Astrocyte of the hippocampus (primary cell): Measurements from ENCODE around the gene VWA2.
"Not testable (repeated sequence)": the region's sequence is repeated elsewhere in the genome, so short reads cannot be mapped to it uniquely, and the experiment has no call there.

ENCODE experiments used
- DNase-seq: peaks from one replicate; pipeline ENCODE4 v3.0.0; 2011; ENCODE audit warnings: low read depth, low spot score

The VWA2 gene

DNA sequence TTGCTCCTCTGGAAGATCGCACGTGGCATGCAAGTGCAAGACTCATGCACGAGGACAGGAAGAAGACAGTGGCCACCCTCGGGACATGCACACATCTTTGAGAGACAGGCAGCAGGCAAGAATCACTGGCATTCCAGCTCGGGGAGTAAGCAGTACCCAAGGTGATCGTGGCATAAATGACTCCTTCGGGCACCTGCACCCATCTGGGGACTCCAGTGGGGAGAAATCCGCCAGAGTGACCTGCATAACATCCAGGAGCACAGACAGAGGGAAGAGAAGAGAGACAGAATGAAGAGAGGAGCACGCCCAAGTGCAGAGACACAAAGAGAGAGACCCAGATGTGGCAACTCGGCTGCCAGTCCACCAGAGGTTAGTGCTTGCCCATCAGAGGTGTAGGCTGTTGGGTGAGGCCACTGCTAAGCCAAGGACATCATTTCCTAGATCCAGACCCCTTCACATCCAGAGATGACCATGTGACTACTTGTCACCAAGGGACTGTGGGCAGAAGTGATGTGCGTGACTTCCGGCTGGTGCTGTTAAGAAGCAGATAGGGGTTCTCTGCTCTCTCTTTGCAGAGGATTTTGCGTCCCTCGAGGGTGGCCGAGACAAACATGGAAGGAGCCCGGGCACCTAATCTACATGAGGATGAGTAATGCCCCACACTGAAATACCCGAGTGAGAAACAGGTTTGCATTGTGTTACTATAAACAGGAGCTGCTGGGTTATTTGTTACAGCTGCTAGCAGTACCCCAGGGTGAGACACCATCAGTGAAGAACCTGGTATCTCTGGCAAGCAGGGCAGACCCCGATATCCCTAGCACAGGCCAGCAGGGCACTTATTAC is 80.6 kb downstream of the VWA2 start:
- no peak for DNase-seq

DNA sequence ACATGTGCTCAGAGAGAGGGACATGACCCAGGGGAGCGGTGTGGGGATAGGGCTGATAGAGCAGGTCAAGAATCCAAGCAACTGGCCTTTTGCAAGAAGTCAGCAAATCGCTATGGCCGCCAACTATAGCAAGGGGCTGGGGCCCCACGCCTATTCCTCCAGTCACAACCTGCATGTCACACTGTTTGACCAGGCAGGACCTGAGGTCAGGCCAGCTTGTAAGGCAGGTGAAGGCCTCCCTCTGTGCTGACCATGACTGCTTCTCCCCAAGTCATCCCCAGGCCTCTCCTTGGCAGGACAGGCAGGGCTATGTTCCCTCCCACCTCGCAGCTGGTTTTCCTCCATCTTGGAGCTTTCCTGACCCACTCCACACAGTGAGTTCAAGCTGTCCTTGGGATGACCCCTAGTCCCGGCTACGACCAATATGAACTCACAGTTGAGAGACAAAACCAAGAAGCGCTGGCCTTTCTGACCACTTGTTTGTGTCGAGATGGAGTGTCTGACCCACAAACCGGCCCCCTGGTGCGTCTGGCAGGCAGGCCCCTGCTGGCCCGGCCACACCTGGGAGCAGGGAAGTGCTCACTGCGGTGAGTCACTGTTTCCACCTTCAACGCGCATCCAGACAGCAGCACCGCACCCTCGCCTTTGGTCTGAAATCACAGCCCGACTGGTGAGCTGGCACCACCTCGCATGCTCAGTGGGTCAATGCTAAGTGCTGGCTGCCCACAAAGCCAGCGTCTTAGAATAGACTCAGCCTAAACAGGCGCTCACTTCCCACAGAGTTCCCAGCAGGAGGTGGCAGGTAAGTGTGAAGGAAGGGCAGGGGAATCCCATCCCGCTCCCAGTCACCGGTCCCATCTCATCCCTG is 81.4 kb downstream of the VWA2 start:
- DNase-seq: peak; percentile 77

- DNase-seq: no peak
Measured at GRCh38 chr10:114322344-114322743, 83.3 kb downstream of the VWA2 start.

- DNase-seq: no peak
Measured at GRCh38 chr10:114323023-114323422, 84.0 kb downstream of the VWA2 start.

- DNase-seq: no peak
Measured at GRCh38 chr10:114326795-114327194, 87.7 kb downstream of the VWA2 start.

DNA sequence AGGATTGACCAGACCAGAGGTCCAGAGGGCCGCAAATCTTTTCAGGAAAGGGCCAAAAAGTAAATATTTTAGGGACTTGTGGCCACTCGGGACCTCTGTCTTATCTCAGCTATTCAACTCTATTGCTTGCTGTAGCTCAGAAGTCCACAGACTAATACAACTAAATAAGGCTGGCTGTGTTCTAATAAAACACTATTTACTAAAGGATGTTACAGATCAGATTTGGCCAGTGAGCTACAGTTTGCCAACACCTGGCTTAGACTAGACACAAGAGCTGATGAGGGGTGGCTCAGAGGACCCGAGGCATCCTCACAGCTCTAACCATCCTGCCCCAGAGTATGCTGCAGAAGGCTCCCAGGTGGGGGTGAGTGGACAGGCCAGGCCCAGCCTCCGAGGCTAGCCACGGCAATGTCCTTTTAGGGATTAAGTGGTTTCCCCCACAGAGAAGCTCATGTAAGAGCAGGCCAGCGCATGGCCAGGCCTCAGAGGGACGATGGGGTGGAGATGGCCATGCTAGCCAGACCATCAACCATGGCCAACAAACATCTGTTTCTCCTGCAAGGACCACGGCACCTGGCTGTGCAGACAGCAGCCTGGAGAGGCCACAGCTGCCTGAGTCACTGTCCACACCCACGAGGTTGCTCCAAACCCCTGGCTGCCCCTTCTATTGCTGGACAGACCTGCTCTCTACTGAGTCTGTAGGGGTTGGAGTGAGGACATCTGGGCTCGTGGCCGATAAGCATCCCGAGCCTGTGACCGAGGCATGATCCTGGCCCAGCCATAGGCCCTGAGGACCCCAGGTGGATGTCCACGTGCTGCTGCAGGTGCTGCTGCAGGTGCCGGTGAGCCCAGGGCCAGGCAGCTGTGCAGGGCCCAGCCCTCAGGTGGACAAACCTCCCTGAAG is 88.7 kb downstream of the VWA2 start:
- DNase-seq: no peak

- DNase-seq: no peak
Measured at GRCh38 chr10:114328441-114328812, 89.4 kb downstream of the VWA2 start.

- DNase-seq: no peak
Measured at GRCh38 chr10:114328874-114329273, 89.8 kb downstream of the VWA2 start.

DNA sequence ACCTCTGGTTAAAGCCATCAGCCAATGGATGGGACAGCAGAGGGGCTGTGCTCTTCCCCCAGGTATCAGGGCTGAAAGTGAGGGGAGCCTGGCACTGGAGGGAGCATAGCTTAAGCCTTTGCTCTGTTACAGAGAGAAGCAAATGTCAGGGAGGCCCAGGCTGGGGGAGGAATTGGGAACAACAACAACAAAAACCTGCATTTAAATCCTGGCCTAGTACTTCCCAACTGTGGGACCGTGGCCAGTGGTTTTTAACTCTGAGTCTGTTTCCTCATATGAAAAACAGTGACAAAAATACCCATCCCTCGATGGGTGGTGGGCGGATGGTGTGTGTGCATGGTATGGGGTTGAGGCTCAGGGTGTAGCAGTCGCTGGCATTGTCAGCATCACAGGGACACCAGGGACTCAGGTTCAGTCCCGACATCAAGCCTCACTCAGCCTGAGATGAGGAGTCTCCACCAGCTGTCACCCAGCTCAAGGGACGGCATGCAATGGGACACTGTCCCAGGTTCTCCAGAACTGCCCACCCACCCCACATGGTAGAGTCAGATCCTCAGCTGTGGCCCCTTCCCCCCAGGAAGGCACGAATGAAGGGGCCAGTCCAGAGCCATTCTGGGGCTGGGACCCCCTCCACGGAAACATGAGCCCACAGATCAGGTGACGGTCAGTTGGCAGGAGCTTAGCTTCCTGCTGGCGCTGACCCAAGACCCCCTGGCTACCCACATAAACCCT is 90.7 kb downstream of the VWA2 start:
- no peak for DNase-seq

DNA sequence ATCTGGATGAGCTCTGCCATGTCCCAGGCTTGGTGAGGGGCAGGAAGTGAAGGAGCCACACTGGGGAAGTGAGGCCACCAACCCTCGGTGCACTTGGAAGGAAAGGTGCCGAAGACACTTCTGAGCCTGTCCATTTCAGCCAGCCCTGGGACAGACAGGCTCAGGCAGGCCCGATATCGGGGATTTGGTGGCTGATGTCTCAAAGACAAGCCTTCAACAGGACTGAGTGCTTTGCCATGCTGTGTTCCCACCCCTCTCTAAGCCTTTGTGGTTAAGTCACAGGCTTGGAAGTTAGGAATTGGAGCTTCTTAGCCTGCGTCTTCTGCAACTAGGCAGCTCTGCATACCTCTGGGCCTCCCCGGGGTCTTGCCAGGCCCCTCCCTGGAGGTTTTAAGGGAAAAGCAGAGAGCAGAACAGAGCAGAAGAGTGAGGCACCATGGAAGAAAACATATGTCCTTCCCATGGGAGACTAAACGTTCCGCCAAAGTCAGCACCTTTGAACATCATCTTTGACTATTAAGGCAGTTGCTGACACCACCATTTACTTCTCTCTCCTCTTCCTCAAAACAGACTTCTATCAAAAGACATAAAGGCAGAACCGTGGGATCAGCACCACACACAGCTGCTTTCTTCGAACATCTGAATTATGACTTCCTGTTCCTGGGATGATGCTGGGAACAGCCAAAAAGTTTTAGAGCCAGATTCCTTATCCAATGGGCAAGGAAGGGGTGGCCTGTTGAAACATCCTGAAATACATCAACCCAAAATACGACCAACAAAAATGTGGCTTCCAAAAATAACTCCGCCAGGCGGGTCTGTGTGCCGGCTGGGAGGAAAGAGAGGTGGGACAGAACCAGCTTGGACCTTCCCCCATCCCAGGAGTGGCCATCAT is 93.5 kb downstream of the VWA2 start:
- no peak for DNase-seq

DNA sequence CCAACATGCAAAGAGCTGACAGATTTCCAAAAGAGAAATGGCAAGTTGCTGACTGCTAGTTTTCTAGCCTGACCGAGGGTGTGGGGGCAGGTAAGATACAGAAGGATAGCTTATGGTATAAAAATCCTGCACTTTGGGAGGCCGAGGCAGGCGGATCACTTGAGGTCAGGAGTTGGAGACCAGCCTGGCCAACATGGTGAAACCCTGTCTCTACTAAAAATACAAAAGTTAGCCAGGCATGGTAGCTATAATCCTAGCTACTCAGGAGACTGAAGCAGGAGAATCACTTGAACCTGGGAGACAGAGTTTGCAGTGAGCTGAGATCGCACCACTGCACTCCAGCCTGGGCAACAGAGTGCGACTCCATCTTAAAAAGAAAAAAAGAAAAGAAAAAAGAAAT is 94.4 kb downstream of the VWA2 start:
- DNase-seq: not testable (repeated sequence)

GRCh38 chr10:114334301-114334700 is 95.2 kb downstream of the VWA2 start:
- DNase-seq: peak; percentile 85

DNA sequence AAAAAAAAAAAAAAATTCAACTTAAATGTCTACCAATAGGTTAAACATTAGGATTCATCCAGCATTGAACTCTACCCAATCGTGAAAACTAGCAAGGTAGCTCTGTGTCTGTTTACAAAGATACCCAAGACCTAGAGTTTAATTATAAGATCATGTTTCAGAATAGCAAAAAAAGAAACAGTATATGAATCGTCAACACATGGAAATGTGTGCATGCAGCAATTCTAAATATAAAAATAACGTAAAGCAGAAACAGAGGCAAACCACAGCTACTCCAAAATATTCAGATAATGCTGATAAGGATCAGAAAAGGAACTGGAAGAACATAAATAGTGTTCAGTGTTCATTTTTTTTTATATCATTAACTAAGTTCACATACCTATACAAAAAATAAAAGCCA is 96.6 kb downstream of the VWA2 start:
- no peak for DNase-seq

- no peak for DNase-seq
Measured at GRCh38 chr10:114336823-114337509, 97.9 kb downstream of the VWA2 start.

GRCh38 chr10:114337510-114338462 is 98.7 kb downstream of the VWA2 start:
- peak; percentile 58 for DNase-seq

GRCh38 chr10:114340816-114341215 is 101.8 kb downstream of the VWA2 start:
- DNase-seq: no peak
